GM23338 (cell line): ENCODE data around the gene GAD1. TPM values are rescaled to one million over a fixed set of nuclear protein-coding genes. Genes with fewer than 3 reads are reported as not detected.

Source experiments
- ATAC-seq: fragments of 200-7000 bp; cut with Tn5 transposase; 3 replicates; pipeline ENCODE4 v1.9.1; 2020
- DNase-seq: peaks from one replicate; pipeline ENCODE4 v3.0.0-alpha.2; 2015; ENCODE audit warnings: low spot score
- H2AFZ ChIP-seq: fragments of 200-600 bp; sonication (generic); 2 replicates; pipeline ENCODE4 v1.8.0; 2016; ENCODE audit warnings: antibody characterized with exemption, mild to moderate bottlenecking, moderate library complexity
- H3F3A ChIP-seq: fragments of 200-600 bp; sonication (generic); replicated peaks from 2 replicates; pipeline ENCODE4 v1.8.0; 2017; ENCODE audit warnings: antibody characterized with exemption, mixed run types, low read depth
- H3K27ac ChIP-seq: fragments of 200-600 bp; sonication (generic); 2 replicates; pipeline ENCODE4 v1.6.1; 2016; ENCODE audit warnings: low read depth
- H3K27me3 ChIP-seq: fragments of 200-600 bp; sonication (generic); 2 replicates; pipeline ENCODE4 v1.8.0; 2016; ENCODE audit warnings: mild to moderate bottlenecking, mixed run types, moderate library complexity; ENCODE audit not compliant: insufficient read depth
- H3K36me3 ChIP-seq: fragments of 200-600 bp; sonication (generic); 2 replicates; pipeline ENCODE4 v1.8.0; 2016; ENCODE audit warnings: mild to moderate bottlenecking; ENCODE audit not compliant: insufficient read depth
- H3K4me1 ChIP-seq: fragments of 200-600 bp; sonication (generic); 2 replicates; pipeline ENCODE4 v1.8.0; 2016; ENCODE audit warnings: mild to moderate bottlenecking, moderate library complexity; ENCODE audit not compliant: insufficient read depth
- H3K4me2 ChIP-seq: fragments of 200-600 bp; sonication (generic); 2 replicates; pipeline ENCODE4 v1.7.1; 2017; ENCODE audit warnings: mixed run types
- H3K4me3 ChIP-seq: fragments of 200-600 bp; sonication (generic); 2 replicates; pipeline ENCODE4 v1.6.1; 2016; ENCODE audit warnings: mixed run types
- H3K79me2 ChIP-seq: fragments of 200-600 bp; sonication (generic); replicated peaks from 2 replicates; pipeline ENCODE4 v1.8.0; 2017; ENCODE audit warnings: mild to moderate bottlenecking; ENCODE audit not compliant: insufficient read depth
- H3K9me2 ChIP-seq: fragments of 200-600 bp; sonication (generic); 2 replicates; pipeline ENCODE4 v1.8.0; 2017; ENCODE audit not compliant: insufficient read depth
- H4K20me1 ChIP-seq: fragments of 200-600 bp; sonication (generic); replicated peaks from 2 replicates; pipeline ENCODE4 v1.8.0; 2017; ENCODE audit warnings: mild to moderate bottlenecking; ENCODE audit not compliant: insufficient read depth
- H3K27ac Mint-ChIP-seq: 2 replicates; pipeline ENCODE4 v1.8.0; 2020; ENCODE audit warnings: inconsistent platforms, mild to moderate bottlenecking, moderate library complexity, mixed read lengths
- H3K27me3 Mint-ChIP-seq: 3 replicates; pipeline ENCODE4 v1.8.0; 2022; ENCODE audit warnings: low read depth, mild to moderate bottlenecking, moderate library complexity, mixed read lengths, inconsistent platforms; ENCODE audit not compliant: insufficient read depth, poor library complexity
- H3K36me3 Mint-ChIP-seq: 3 replicates; pipeline ENCODE4 v1.8.0; 2021; ENCODE audit warnings: low read depth, mild to moderate bottlenecking, inconsistent platforms, moderate library complexity, mixed read lengths
- H3K4me1 Mint-ChIP-seq: 3 replicates; pipeline ENCODE4 v1.8.0; 2020; ENCODE audit warnings: mild to moderate bottlenecking, inconsistent platforms, mixed read lengths
- H3K4me3 Mint-ChIP-seq: 3 replicates; pipeline ENCODE4 v1.8.0; 2021; ENCODE audit warnings: moderate library complexity, mild to moderate bottlenecking, inconsistent platforms, mixed read lengths
- H3K9me3 Mint-ChIP-seq: 3 replicates; pipeline ENCODE4 v1.8.0; 2020; ENCODE audit warnings: moderate library complexity, mild to moderate bottlenecking, inconsistent platforms, mixed read lengths
- CREB1 ChIP-seq: fragments of 250-450 bp; sonication (Bioruptor Pico); IDR thresholded peaks from 2 replicates; pipeline ENCODE4 v1.5.0; 2020; ENCODE audit warnings: low read depth, mild to moderate bottlenecking, moderate library complexity
- EZH2 ChIP-seq: fragments of 200-600 bp; sonication (generic); IDR thresholded peaks from one replicate; pipeline ENCODE4 v1.8.0; 2017; ENCODE audit warnings: antibody characterized with exemption, mild to moderate bottlenecking, low read depth; ENCODE audit not compliant: unreplicated experiment
- EZH2phosphoT487 ChIP-seq: fragments of 200-600 bp; sonication (generic); IDR thresholded peaks from one replicate; pipeline ENCODE4 v1.8.1; 2018; ENCODE audit warnings: antibody characterized with exemption; ENCODE audit not compliant: unreplicated experiment
- NANOG ChIP-seq: IDR thresholded peaks from 2 replicates; pipeline ENCODE4 v1.6.1; 2016; ENCODE audit warnings: antibody characterized with exemption, borderline replicate concordance
- POLR2AphosphoS5 ChIP-seq: IDR thresholded peaks from 2 replicates; pipeline ENCODE4 v1.6.1; 2016; ENCODE audit warnings: antibody characterized with exemption, low read depth
- ZNF331 ChIP-seq: fragments of 250-450 bp; sonication (Bioruptor Pico); IDR thresholded peaks from 2 replicates; pipeline ENCODE4 v1.5.0; 2020; ENCODE audit warnings: low read depth, mild to moderate bottlenecking, moderate library complexity
- polyA plus RNA-seq: library from polyadenylated mRNA; unstranded; fragments of >200 nt; fragmentation: Nextera tagmentation; extraction: Ambion mirVana; gene quantifications from 2 replicates; pipeline ENCODE4 v1.2.1, GENCODE V29; 2016
- total RNA-seq: library from RNA; depleted of rRNA; stranded (reverse); fragments of >200 nt; shearing (Covaris generic); gene quantifications from 2 replicates; pipeline ENCODE4 v1.2.3, GENCODE V29; 2014
- TF ChIP-seq, protein P1 (sequence below): fragments of 250-450 bp; sonication (Bioruptor Pico); IDR thresholded peaks from 2 replicates; pipeline ENCODE4 v1.5.0; 2020; ENCODE audit warnings: mild to moderate bottlenecking, moderate library complexity
- TF ChIP-seq, protein P2 (sequence below): IDR thresholded peaks from 2 replicates; pipeline ENCODE4 v1.6.1; 2016; ENCODE audit warnings: antibody characterized with exemption
- TF ChIP-seq, protein P3 (sequence below), 2 experiments: fragments of 200-600 bp in 1 of 2; sonication (generic) in 1 of 2; conservative IDR thresholded peaks; 2 replicates each; pipeline versions ENCODE4 v1.5.1 to v1.6.1; 2016 to 2017; ENCODE audit warnings: antibody characterized with exemption in 2 of 2, low read depth in 2 of 2, mild to moderate bottlenecking in 2 of 2, moderate library complexity in 1 of 2
- TF ChIP-seq, protein P4 (sequence below): IDR thresholded peaks from one replicate; pipeline ENCODE4 v1.6.1; 2018; ENCODE audit warnings: antibody characterized with exemption; ENCODE audit not compliant: unreplicated experiment

GAD1 gene
- total and polyA plus RNA-seq, 2 experiments from 2014 or later = 0.17 to 0.34 TPM

DNA sequence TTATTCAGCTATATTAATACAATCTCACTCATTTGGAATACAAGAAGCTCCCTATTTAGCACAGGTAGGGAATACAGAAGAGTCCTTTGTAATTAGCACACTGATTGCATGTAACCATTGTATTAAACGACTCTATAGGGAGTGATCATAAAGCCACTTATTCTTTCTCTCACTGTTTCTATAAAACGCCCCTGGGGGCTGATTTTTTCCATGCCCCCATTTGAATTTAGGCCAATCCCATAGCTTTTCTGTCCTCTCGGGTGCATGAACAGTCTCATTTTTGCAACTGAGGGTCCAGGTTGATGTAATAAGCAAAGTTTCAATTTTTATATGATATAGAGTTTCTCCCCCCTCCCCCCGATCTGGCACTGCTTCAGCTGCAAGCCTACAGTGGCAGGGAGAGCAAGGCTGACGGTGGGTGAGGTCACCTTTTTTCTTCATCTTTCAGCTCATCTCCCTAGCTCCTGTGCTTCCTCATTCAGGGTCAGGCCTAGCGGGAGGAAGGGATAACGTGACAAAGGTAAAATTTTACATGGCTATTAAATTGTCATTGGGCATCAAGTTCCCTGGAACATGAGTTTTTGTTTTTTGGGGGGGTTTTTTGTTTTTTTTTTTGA is 45.7 kb downstream of the GAD1 start (continued):
- TF ChIP-seq, protein P1, sequence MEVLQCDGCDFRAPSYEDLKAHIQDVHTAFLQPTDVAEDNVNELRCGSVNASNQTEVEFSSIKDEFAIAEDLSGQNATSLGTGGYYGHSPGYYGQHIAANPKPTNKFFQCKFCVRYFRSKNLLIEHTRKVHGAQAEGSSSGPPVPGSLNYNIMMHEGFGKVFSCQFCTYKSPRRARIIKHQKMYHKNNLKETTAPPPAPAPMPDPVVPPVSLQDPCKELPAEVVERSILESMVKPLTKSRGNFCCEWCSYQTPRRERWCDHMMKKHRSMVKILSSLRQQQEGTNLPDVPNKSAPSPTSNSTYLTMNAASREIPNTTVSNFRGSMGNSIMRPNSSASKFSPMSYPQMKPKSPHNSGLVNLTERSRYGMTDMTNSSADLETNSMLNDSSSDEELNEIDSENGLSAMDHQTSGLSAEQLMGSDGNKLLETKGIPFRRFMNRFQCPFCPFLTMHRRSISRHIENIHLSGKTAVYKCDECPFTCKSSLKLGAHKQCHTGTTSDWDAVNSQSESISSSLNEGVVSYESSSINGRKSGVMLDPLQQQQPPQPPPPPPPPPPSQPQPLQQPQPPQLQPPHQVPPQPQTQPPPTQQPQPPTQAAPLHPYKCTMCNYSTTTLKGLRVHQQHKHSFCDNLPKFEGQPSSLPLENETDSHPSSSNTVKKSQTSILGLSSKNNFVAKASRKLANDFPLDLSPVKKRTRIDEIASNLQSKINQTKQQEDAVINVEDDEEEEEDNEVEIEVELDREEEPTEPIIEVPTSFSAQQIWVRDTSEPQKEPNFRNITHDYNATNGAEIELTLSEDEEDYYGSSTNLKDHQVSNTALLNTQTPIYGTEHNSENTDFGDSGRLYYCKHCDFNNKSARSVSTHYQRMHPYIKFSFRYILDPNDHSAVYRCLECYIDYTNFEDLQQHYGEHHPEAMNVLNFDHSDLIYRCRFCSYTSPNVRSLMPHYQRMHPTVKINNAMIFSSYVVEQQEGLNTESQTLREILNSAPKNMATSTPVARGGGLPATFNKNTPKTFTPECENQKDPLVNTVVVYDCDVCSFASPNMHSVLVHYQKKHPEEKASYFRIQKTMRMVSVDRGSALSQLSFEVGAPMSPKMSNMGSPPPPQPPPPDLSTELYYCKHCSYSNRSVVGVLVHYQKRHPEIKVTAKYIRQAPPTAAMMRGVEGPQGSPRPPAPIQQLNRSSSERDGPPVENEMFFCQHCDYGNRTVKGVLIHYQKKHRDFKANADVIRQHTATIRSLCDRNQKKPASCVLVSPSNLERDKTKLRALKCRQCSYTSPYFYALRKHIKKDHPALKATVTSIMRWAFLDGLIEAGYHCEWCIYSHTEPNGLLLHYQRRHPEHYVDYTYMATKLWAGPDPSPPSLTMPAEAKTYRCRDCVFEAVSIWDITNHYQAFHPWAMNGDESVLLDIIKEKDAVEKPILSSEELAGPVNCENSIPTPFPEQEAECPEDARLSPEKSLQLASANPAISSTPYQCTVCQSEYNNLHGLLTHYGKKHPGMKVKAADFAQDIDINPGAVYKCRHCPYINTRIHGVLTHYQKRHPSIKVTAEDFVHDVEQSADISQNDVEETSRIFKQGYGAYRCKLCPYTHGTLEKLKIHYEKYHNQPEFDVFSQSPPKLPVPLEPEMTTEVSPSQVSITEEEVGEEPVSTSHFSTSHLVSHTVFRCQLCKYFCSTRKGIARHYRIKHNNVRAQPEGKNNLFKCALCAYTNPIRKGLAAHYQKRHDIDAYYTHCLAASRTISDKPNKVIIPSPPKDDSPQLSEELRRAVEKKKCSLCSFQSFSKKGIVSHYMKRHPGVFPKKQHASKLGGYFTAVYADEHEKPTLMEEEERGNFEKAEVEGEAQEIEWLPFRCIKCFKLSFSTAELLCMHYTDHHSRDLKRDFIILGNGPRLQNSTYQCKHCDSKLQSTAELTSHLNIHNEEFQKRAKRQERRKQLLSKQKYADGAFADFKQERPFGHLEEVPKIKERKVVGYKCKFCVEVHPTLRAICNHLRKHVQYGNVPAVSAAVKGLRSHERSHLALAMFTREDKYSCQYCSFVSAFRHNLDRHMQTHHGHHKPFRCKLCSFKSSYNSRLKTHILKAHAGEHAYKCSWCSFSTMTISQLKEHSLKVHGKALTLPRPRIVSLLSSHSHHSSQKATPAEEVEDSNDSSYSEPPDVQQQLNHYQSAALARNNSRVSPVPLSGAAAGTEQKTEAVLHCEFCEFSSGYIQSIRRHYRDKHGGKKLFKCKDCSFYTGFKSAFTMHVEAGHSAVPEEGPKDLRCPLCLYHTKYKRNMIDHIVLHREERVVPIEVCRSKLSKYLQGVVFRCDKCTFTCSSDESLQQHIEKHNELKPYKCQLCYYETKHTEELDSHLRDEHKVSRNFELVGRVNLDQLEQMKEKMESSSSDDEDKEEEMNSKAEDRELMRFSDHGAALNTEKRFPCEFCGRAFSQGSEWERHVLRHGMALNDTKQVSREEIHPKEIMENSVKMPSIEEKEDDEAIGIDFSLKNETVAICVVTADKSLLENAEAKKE (CRISPR knock-in tag) = no peak

DNA sequence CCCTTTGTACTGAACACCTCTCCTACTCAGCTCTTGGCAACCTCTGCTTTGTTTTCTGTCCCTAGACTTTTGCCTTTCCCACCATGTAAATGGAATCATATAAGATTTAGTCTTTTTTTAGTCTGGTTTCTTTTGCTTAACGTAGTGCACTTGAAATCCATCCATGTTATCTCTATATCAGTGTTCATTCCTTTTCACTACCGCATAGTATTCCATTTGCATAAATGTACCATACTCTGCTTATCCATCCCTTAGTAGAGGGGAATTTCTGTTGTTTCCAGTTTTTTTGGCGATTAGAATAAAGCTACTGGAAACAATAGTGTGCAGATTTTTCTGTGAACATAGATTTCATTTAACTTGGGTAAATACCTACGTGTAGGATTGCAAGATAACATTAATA is 46.4 kb downstream of the GAD1 start:
- Histone ChIP-seq H3K4me2 (no peak overlapping the region), H3K9me2 (no peaks in the 10 kb centered on the region), H2AFZ (no peak overlapping the region), H4K20me1 (no peaks in the 10 kb centered on the region), H3K36me3 (no peaks in the 10 kb centered on the region), H3K27me3 (no peaks in the 10 kb centered on the region), H3K79me2 (no peaks in the 10 kb centered on the region), H3K27ac (no peak overlapping the region), H3K4me3 (no peak overlapping the region), H3K4me1 (no peaks in the 10 kb centered on the region), H3F3A (no peaks in the 10 kb centered on the region)
- Mint-ChIP-seq H3K27me3 (peaks cover 5% of the 10 kb centered on the region), H3K9me3 (no peaks in the 10 kb centered on the region), H3K4me3 (no peak overlapping the region), H3K27ac (no peak overlapping the region), H3K4me1 (no peaks in the 10 kb centered on the region), H3K36me3 (no peaks in the 10 kb centered on the region)
- DNase-seq (no peak), ATAC-seq (no peak)
- TF ChIP-seq POLR2AphosphoS5 = no peak
- no peak for TF ChIP-seq CREB1 (CRISPR knock-in tag)
- TF ChIP-seq, protein P2, sequence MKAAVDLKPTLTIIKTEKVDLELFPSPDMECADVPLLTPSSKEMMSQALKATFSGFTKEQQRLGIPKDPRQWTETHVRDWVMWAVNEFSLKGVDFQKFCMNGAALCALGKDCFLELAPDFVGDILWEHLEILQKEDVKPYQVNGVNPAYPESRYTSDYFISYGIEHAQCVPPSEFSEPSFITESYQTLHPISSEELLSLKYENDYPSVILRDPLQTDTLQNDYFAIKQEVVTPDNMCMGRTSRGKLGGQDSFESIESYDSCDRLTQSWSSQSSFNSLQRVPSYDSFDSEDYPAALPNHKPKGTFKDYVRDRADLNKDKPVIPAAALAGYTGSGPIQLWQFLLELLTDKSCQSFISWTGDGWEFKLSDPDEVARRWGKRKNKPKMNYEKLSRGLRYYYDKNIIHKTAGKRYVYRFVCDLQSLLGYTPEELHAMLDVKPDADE = no peak
- no peak for TF ChIP-seq NANOG
- TF ChIP-seq, protein P3, sequence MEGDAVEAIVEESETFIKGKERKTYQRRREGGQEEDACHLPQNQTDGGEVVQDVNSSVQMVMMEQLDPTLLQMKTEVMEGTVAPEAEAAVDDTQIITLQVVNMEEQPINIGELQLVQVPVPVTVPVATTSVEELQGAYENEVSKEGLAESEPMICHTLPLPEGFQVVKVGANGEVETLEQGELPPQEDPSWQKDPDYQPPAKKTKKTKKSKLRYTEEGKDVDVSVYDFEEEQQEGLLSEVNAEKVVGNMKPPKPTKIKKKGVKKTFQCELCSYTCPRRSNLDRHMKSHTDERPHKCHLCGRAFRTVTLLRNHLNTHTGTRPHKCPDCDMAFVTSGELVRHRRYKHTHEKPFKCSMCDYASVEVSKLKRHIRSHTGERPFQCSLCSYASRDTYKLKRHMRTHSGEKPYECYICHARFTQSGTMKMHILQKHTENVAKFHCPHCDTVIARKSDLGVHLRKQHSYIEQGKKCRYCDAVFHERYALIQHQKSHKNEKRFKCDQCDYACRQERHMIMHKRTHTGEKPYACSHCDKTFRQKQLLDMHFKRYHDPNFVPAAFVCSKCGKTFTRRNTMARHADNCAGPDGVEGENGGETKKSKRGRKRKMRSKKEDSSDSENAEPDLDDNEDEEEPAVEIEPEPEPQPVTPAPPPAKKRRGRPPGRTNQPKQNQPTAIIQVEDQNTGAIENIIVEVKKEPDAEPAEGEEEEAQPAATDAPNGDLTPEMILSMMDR (conservative IDR thresholded peaks at IDR 0.05; ENCODE audit: low read depth in 2 of 2) = no peak
- TF ChIP-seq EZH2phosphoT487 = no peak
- no peak for TF ChIP-seq EZH2
- no peak for TF ChIP-seq ZNF331 (CRISPR knock-in tag)
- TF ChIP-seq, protein P4, sequence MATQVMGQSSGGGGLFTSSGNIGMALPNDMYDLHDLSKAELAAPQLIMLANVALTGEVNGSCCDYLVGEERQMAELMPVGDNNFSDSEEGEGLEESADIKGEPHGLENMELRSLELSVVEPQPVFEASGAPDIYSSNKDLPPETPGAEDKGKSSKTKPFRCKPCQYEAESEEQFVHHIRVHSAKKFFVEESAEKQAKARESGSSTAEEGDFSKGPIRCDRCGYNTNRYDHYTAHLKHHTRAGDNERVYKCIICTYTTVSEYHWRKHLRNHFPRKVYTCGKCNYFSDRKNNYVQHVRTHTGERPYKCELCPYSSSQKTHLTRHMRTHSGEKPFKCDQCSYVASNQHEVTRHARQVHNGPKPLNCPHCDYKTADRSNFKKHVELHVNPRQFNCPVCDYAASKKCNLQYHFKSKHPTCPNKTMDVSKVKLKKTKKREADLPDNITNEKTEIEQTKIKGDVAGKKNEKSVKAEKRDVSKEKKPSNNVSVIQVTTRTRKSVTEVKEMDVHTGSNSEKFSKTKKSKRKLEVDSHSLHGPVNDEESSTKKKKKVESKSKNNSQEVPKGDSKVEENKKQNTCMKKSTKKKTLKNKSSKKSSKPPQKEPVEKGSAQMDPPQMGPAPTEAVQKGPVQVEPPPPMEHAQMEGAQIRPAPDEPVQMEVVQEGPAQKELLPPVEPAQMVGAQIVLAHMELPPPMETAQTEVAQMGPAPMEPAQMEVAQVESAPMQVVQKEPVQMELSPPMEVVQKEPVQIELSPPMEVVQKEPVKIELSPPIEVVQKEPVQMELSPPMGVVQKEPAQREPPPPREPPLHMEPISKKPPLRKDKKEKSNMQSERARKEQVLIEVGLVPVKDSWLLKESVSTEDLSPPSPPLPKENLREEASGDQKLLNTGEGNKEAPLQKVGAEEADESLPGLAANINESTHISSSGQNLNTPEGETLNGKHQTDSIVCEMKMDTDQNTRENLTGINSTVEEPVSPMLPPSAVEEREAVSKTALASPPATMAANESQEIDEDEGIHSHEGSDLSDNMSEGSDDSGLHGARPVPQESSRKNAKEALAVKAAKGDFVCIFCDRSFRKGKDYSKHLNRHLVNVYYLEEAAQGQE = no peak
